ENCODE data around the gene ABCC1. TPM values are rescaled to one million over a fixed set of nuclear protein-coding genes. Genes with fewer than 3 reads are reported as not detected.

ABCC1 gene
- polyA plus RNA-seq, 1 of the 3 experiments (the other 2 are of a cell fraction), result 23.7 TPM

DNA sequence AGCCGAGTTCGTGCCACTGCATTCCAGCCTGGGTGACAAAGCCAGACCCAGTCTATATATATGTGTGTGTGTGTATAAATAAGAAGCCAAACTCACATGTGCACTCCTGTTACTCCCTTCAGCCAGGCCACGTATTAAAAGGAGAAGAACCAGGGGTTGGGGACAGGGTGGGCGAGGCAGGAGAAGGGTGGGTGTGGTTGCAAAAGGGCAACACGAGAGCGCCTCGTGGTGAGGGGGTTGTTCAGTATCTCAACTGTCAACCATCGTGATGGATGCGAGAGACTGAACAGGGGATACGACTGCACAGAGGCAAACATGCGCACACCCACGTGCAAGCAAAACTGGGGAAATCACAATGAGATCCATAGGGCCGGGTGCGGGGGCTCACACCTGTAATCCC is 219.0 kb downstream of the ABCC1 start:
- TF ChIP-seq CHD2 (IDR thresholded peaks at IDR 0.05; ENCODE audit: low read length, partially characterized antibody) (no peak), EZH2phosphoT487 (IDR thresholded peaks at IDR 0.05; ENCODE audit: borderline replicate concordance, low read depth) (no peak), POLR2AphosphoS5 (IDR thresholded peaks at IDR 0.05; ENCODE audit: low read depth, low read length) (no peak), TCF12 (IDR thresholded peaks at IDR 0.05) (no peak), GATA2 (CRISPR knock-in tag; IDR thresholded peaks at IDR 0.05) (no peak), RCOR1 (IDR thresholded peaks at IDR 0.05; ENCODE audit: low read length) (no peak), FOXJ3 (CRISPR knock-in tag; IDR thresholded peaks at IDR 0.05) (no peak), JUND (IDR thresholded peaks at IDR 0.05) (no peak), TAF1 (IDR thresholded peaks at IDR 0.05; ENCODE audit: borderline replicate concordance, low read depth, low read length) (no peak), RXRA (IDR thresholded peaks at IDR 0.05; ENCODE audit: borderline replicate concordance, low read depth) (no peak), MXI1 (IDR thresholded peaks at IDR 0.05; ENCODE audit: low read depth, low read length) (no peak), FOXM1 (IDR thresholded peaks at IDR 0.05; ENCODE audit: low read depth) (no peak), TEAD4 (IDR thresholded peaks at IDR 0.05; ENCODE audit: borderline replicate concordance, insufficient read depth) (no peak)
- TF ChIP-seq, protein P1, sequence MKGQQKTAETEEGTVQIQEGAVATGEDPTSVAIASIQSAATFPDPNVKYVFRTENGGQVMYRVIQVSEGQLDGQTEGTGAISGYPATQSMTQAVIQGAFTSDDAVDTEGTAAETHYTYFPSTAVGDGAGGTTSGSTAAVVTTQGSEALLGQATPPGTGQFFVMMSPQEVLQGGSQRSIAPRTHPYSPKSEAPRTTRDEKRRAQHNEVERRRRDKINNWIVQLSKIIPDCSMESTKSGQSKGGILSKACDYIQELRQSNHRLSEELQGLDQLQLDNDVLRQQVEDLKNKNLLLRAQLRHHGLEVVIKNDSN (IDR thresholded peaks at IDR 0.05; ENCODE audit: borderline replicate concordance, low read depth), result no peak
- TF ChIP-seq, protein P2, sequence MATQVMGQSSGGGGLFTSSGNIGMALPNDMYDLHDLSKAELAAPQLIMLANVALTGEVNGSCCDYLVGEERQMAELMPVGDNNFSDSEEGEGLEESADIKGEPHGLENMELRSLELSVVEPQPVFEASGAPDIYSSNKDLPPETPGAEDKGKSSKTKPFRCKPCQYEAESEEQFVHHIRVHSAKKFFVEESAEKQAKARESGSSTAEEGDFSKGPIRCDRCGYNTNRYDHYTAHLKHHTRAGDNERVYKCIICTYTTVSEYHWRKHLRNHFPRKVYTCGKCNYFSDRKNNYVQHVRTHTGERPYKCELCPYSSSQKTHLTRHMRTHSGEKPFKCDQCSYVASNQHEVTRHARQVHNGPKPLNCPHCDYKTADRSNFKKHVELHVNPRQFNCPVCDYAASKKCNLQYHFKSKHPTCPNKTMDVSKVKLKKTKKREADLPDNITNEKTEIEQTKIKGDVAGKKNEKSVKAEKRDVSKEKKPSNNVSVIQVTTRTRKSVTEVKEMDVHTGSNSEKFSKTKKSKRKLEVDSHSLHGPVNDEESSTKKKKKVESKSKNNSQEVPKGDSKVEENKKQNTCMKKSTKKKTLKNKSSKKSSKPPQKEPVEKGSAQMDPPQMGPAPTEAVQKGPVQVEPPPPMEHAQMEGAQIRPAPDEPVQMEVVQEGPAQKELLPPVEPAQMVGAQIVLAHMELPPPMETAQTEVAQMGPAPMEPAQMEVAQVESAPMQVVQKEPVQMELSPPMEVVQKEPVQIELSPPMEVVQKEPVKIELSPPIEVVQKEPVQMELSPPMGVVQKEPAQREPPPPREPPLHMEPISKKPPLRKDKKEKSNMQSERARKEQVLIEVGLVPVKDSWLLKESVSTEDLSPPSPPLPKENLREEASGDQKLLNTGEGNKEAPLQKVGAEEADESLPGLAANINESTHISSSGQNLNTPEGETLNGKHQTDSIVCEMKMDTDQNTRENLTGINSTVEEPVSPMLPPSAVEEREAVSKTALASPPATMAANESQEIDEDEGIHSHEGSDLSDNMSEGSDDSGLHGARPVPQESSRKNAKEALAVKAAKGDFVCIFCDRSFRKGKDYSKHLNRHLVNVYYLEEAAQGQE (IDR thresholded peaks at IDR 0.05; ENCODE audit: low read depth, low read length), result no peak
- TF ChIP-seq, protein P3, sequence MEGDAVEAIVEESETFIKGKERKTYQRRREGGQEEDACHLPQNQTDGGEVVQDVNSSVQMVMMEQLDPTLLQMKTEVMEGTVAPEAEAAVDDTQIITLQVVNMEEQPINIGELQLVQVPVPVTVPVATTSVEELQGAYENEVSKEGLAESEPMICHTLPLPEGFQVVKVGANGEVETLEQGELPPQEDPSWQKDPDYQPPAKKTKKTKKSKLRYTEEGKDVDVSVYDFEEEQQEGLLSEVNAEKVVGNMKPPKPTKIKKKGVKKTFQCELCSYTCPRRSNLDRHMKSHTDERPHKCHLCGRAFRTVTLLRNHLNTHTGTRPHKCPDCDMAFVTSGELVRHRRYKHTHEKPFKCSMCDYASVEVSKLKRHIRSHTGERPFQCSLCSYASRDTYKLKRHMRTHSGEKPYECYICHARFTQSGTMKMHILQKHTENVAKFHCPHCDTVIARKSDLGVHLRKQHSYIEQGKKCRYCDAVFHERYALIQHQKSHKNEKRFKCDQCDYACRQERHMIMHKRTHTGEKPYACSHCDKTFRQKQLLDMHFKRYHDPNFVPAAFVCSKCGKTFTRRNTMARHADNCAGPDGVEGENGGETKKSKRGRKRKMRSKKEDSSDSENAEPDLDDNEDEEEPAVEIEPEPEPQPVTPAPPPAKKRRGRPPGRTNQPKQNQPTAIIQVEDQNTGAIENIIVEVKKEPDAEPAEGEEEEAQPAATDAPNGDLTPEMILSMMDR (IDR thresholded peaks at IDR 0.05), result no peak
- TF ChIP-seq, protein P4, sequence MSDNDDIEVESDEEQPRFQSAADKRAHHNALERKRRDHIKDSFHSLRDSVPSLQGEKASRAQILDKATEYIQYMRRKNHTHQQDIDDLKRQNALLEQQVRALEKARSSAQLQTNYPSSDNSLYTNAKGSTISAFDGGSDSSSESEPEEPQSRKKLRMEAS (IDR thresholded peaks at IDR 0.05; ENCODE audit: low read depth), result no peak
- TF ChIP-seq, protein P5, sequence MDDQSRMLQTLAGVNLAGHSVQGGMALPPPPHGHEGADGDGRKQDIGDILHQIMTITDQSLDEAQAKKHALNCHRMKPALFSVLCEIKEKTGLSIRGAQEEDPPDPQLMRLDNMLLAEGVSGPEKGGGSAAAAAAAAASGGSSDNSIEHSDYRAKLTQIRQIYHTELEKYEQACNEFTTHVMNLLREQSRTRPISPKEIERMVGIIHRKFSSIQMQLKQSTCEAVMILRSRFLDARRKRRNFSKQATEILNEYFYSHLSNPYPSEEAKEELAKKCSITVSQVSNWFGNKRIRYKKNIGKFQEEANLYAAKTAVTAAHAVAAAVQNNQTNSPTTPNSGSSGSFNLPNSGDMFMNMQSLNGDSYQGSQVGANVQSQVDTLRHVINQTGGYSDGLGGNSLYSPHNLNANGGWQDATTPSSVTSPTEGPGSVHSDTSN (IDR thresholded peaks at IDR 0.05), result no peak
- TF ChIP-seq, protein P6, sequence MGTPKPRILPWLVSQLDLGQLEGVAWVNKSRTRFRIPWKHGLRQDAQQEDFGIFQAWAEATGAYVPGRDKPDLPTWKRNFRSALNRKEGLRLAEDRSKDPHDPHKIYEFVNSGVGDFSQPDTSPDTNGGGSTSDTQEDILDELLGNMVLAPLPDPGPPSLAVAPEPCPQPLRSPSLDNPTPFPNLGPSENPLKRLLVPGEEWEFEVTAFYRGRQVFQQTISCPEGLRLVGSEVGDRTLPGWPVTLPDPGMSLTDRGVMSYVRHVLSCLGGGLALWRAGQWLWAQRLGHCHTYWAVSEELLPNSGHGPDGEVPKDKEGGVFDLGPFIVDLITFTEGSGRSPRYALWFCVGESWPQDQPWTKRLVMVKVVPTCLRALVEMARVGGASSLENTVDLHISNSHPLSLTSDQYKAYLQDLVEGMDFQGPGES (IDR thresholded peaks at IDR 0.05; ENCODE audit: low read depth, low read length), result no peak
- no peaks in the 10 kb centered on the region for H3K79me2 ChIP-seq (ENCODE audit: insufficient read depth)
- no peaks in the 10 kb centered on the region for H3K4me1 ChIP-seq (ENCODE audit: control insufficient read depth in 1 of 2, insufficient read depth in 2 of 2, low read depth in 1 of 2, low read length in 1 of 2)
- H3K9me3 ChIP-seq, result no peaks in the 10 kb centered on the region
- no peaks in the 10 kb centered on the region for H4K20me1 ChIP-seq (ENCODE audit: insufficient read depth)
- H3F3A ChIP-seq (replicated peaks; ENCODE audit: insufficient read depth), result no peaks in the 10 kb centered on the region
- no peak overlapping the region for H3K4me2 ChIP-seq
- no peak overlapping the region for H3K27ac ChIP-seq (ENCODE audit: low read depth in 2 of 2, low read length in 1 of 2)
- ChIA-PET CTCF (no interaction called here), POLR2A (no interaction called here)
- DNase-seq, result no peak
- H3K27me3 ChIP-seq (ENCODE audit: insufficient read depth), result no peaks in the 10 kb centered on the region
- H3K36me3 ChIP-seq (replicated peaks in 1 of 2; ENCODE audit: control insufficient read depth in 1 of 2, insufficient read depth in 2 of 2, low read length in 1 of 2), result no peaks in the 10 kb centered on the region
- H3K4me3 ChIP-seq (ENCODE audit: low read depth in 2 of 2, low read length in 1 of 2), result no peak overlapping the region
- no peak overlapping the region for H3K9ac ChIP-seq
- WGBS (ENCODE audit: low lambda C conversion rate), result 82% methylated on average over 14 of the region's 14 CpGs
- H2AFZ ChIP-seq (ENCODE audit: low read depth), result no peak overlapping the region
- H3K9me2 ChIP-seq, result no peaks in the 10 kb centered on the region

Measured in SK-N-SH (cell line).